Loucy (cell line): ENCODE results near the gene PORCN.

Experiments
- H2AFZ ChIP-seq: fragments of 200-600 bp; sonication (generic); 2 replicates; pipeline ENCODE4 v1.6.0; 2016; ENCODE audit warnings: antibody characterized with exemption, mild to moderate bottlenecking, low read length, moderate library complexity
- H3F3A ChIP-seq: fragments of 200-600 bp; 2 replicates; pipeline ENCODE4 v1.6.0; 2016; ENCODE audit warnings: antibody characterized with exemption, low read depth, mild to moderate bottlenecking
- H3K27me3 ChIP-seq: fragments of 200-600 bp; sonication (generic); 2 replicates; pipeline ENCODE4 v1.6.1; 2014; ENCODE audit warnings: low read length, mild to moderate bottlenecking; ENCODE audit not compliant: insufficient read depth, poor library complexity, severe bottlenecking
- H3K36me3 ChIP-seq: fragments of 200-600 bp; sonication (generic); 2 replicates; pipeline ENCODE4 v1.6.1; 2016; ENCODE audit warnings: low read length; ENCODE audit not compliant: insufficient read depth
- H3K4me1 ChIP-seq: fragments of 200-600 bp; sonication (generic); 2 replicates; pipeline ENCODE4 v1.5.1; 2014; ENCODE audit warnings: low read length, mild to moderate bottlenecking; ENCODE audit not compliant: insufficient read depth, poor library complexity, severe bottlenecking
- H3K4me2 ChIP-seq: fragments of 200-600 bp; sonication (generic); 2 replicates; pipeline ENCODE4 v1.6.0; 2014; ENCODE audit warnings: antibody characterized with exemption, low read length, low read depth, mild to moderate bottlenecking; ENCODE audit not compliant: poor library complexity, severe bottlenecking
- H3K4me3 ChIP-seq: fragments of 200-600 bp; sonication (generic); 2 replicates; pipeline ENCODE4 v1.5.1; 2014; ENCODE audit warnings: low read length, mild to moderate bottlenecking, mixed read lengths; ENCODE audit not compliant: poor library complexity, severe bottlenecking
- H3K79me2 ChIP-seq: fragments of 200-600 bp; sonication (generic); 2 replicates; pipeline ENCODE4 v1.6.1; 2014; ENCODE audit warnings: low read length; ENCODE audit not compliant: insufficient read depth
- H3K9ac ChIP-seq: fragments of 200-600 bp; sonication (generic); 2 replicates; pipeline ENCODE4 v1.6.0; 2014; ENCODE audit warnings: mild to moderate bottlenecking, low read depth, low read length, moderate library complexity; ENCODE audit not compliant: poor library complexity, severe bottlenecking
- H3K9me2 ChIP-seq: fragments of 200-600 bp; sonication (generic); replicated peaks from 2 replicates; pipeline ENCODE4 v1.6.1; 2016; ENCODE audit warnings: low read depth, low read length, mixed read lengths
- H3K9me3 ChIP-seq: fragments of 200-600 bp; sonication (generic); 2 replicates; pipeline ENCODE4 v1.6.1; 2014; ENCODE audit warnings: mild to moderate bottlenecking, antibody characterized with exemption, low read length, low read depth; ENCODE audit not compliant: insufficient read depth
- H4K20me1 ChIP-seq: fragments of 200-600 bp; sonication (generic); 2 replicates; pipeline ENCODE4 v1.6.0; 2014; ENCODE audit warnings: antibody characterized with exemption, low read length, mild to moderate bottlenecking; ENCODE audit not compliant: insufficient read depth, poor library complexity, severe bottlenecking
- EZH2phosphoT487 ChIP-seq: fragments of 200-600 bp; IDR thresholded peaks from 2 replicates; pipeline ENCODE4 v1.6.1; 2018; ENCODE audit warnings: antibody characterized with exemption, mild to moderate bottlenecking, moderate library complexity, borderline replicate concordance
- TF ChIP-seq, protein P1 (sequence below): fragments of 200-600 bp; sonication (generic); conservative IDR thresholded peaks from 2 replicates; pipeline ENCODE4 v1.5.1; 2014; ENCODE audit warnings: mild to moderate bottlenecking, antibody characterized with exemption, low read length

PORCN gene

DNA sequence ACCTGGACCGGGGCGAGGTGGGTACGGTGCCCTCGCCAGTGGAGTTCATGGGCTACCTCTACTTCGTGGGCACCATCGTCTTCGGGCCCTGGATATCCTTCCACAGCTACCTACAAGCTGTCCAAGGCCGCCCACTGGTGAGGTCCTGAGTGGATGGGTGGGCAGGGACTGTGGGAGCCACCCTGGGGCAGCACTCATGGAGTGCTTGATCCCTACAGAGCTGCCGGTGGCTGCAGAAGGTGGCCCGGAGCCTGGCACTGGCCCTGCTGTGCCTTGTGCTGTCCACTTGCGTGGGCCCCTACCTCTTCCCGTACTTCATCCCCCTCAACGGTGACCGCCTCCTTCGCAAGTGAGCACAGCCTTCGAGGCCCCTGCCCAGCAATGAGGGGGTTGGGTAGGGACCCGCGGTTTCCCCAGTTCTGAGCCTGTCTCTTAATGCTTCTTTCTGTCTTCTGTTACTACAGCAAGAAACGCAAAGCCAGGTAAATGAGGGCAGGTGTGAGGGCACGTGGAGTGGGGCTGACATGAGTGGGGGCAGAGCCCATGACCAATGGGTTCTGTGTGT is 3.7 kb downstream of the PORCN start:
- Histone ChIP-seq H3K9me2 (no peaks in the 10 kb centered on the region), H3K79me2 (no peaks in the 10 kb centered on the region), H3K9me3 (no peaks in the 10 kb centered on the region), H3K36me3 (no peaks in the 10 kb centered on the region), H2AFZ (no peak overlapping the region), H3K9ac (no peak overlapping the region), H4K20me1 (no peaks in the 10 kb centered on the region), H3K27me3 (no peaks in the 10 kb centered on the region), H3F3A (no peaks in the 10 kb centered on the region), H3K4me2 (no peak overlapping the region), H3K4me1 (peaks cover 4% of the 10 kb centered on the region), H3K4me3 (no peak overlapping the region)
- TF ChIP-seq, protein P1, sequence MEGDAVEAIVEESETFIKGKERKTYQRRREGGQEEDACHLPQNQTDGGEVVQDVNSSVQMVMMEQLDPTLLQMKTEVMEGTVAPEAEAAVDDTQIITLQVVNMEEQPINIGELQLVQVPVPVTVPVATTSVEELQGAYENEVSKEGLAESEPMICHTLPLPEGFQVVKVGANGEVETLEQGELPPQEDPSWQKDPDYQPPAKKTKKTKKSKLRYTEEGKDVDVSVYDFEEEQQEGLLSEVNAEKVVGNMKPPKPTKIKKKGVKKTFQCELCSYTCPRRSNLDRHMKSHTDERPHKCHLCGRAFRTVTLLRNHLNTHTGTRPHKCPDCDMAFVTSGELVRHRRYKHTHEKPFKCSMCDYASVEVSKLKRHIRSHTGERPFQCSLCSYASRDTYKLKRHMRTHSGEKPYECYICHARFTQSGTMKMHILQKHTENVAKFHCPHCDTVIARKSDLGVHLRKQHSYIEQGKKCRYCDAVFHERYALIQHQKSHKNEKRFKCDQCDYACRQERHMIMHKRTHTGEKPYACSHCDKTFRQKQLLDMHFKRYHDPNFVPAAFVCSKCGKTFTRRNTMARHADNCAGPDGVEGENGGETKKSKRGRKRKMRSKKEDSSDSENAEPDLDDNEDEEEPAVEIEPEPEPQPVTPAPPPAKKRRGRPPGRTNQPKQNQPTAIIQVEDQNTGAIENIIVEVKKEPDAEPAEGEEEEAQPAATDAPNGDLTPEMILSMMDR = no peak
- no peak for TF ChIP-seq EZH2phosphoT487

DNA sequence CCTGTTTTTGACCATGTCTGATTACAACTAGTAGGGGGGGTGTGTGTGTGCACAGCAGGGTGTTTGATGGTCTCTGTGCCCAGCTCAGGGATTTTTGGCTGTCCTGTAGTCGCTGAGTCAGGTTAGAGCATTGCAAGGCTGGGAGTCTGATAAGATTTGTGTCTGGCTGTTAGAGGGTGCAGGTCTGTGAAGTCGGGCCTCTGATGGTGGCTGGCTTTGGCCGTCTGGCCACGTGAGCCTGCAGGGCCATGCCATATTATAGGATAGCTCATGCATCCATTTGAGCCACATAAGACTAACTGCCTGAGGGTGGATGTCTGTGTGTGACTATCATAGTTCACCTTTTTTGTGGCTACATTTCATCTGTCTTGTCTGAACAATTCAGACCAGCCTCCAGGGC is 4.9 kb downstream of the PORCN start:
- H3K36me3 ChIP-seq = no peaks in the 10 kb centered on the region
- no peaks in the 10 kb centered on the region for H3K27me3 ChIP-seq
- no peaks in the 10 kb centered on the region for H3K9me3 ChIP-seq
- no peak overlapping the region for H2AFZ ChIP-seq
- H3K9me2 ChIP-seq = no peaks in the 10 kb centered on the region
- peaks cover 4% of the 10 kb centered on the region for H3K4me1 ChIP-seq
- H3K79me2 ChIP-seq = no peaks in the 10 kb centered on the region
- no peak overlapping the region for H3K4me2 ChIP-seq
- H4K20me1 ChIP-seq = no peaks in the 10 kb centered on the region
- H3K4me3 ChIP-seq = no peak overlapping the region
- TF ChIP-seq EZH2phosphoT487 = no peak
- TF ChIP-seq, protein P1 = no peak
- no peaks in the 10 kb centered on the region for H3F3A ChIP-seq
- no peak overlapping the region for H3K9ac ChIP-seq

- Histone ChIP-seq H3K4me1 (peaks cover 4% of the 10 kb centered on the region), H3K36me3 (no peaks in the 10 kb centered on the region), H3K4me3 (no peak overlapping the region), H3K9me3 (no peaks in the 10 kb centered on the region), H3K9me2 (no peaks in the 10 kb centered on the region), H3K79me2 (no peaks in the 10 kb centered on the region), H2AFZ (no peak overlapping the region), H3K9ac (no peak overlapping the region), H3K27me3 (no peaks in the 10 kb centered on the region), H3K4me2 (no peak overlapping the region), H4K20me1 (no peaks in the 10 kb centered on the region), H3F3A (no peaks in the 10 kb centered on the region)
- TF ChIP-seq, protein P1 = no peak
- no peak for TF ChIP-seq EZH2phosphoT487
Measured at GRCh38 chrX:48514126-48514806, 5.5 kb downstream of the PORCN start.
